HUDEP-2 (cell line): ENCODE measurements around the gene OGT.
A peak's percentile ranks its signal among the peaks of the same experiment; 100 is the strongest.

Experiments used
- DNase-seq, 76 experiments: peaks; one replicate each; lab custom pipeline; 2025; ENCODE audit not compliant: unreplicated experiment in 76 of 76; lab: John Stamatoyannopoulos, UW

Gene OGT

DNA sequence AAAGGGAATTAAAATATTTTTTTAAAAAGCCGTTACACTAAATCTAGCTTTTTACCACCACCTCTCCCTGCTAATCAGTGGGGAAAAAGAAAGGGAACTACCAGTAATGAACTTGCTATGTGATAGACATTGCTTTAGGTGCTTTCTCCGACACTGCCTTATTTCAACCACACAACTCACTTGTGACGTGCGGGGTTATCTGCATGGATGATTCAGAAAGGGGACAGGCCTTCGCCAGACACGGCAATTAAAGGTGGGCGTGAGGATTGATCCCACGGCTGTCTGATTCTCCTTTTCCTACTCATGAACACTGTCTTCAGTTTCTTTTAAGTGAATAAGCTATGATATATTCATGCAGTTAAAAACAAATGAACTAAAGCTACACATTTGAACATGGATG, 86.3 kb downstream of the OGT start:
- DNase-seq, result no peak

DNA sequence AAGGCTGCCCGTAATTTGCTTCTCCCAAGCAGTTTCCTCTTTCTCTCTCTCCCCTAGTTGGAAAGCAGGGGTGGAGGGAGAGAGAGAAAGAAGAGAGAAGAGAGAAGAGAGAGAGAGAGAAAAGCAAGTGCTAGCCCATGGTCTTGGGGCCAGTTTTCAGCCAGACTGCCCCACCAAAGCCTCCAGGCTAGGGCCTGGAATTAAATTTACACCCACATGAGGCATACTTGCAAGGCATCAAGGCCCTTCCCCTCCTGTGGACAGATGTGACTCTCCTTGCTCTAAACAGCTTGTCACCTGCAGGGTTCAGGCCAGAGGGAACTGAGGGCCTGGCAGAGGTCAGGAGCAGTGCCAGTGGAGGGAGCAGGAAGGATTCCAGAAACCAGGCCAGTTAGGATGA, 87.1 kb downstream of the OGT start:
- no peak for DNase-seq

DNA sequence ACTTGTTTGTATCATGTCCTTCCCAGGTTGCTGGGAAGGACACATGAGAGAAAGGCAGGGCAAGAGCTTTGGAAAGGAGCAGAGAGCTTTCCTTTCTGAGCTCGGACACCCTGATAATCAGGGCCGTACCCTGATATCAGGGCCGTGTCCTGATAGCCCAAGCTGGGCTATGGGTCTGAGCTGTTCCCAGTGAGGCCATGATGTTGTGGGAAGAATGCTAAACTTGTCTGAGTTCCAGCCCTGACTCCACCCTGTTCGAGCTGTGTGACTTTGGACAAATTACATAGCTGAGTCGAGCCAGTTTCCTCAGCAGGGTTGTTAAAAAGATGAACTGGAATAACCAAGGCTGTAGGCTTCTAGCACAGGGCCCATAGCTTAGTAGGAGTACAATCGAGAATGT, 88.7 kb downstream of the OGT start:
- DNase-seq, result no peak

DNA sequence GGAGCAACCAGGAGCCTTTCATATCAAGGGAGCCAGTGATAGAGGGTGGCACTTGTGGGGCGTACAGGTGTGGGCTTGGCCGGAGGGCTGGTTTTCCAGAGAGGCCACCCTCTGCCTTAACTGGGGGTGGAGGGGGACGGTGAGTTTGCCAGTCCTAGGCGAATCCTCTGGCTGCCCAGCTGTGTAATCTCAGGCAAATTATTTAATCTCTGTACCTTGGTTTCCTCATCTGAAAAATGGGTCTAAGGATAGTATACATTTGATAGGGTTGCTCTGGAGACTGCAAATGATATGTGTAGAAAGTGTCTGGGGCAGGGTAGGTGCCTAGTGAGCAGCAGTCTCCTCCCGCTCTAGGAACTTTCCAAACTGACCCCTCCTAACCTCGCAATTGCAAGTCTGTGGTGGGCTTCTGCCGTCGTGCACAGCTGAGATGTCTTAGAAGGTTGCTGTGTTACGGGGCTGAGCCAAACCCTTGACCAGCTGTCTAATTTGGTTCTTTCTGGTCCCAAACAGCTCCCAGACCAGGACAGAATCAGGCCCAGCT, 89.2 kb downstream of the OGT start:
- DNase-seq, result no peak

DNA sequence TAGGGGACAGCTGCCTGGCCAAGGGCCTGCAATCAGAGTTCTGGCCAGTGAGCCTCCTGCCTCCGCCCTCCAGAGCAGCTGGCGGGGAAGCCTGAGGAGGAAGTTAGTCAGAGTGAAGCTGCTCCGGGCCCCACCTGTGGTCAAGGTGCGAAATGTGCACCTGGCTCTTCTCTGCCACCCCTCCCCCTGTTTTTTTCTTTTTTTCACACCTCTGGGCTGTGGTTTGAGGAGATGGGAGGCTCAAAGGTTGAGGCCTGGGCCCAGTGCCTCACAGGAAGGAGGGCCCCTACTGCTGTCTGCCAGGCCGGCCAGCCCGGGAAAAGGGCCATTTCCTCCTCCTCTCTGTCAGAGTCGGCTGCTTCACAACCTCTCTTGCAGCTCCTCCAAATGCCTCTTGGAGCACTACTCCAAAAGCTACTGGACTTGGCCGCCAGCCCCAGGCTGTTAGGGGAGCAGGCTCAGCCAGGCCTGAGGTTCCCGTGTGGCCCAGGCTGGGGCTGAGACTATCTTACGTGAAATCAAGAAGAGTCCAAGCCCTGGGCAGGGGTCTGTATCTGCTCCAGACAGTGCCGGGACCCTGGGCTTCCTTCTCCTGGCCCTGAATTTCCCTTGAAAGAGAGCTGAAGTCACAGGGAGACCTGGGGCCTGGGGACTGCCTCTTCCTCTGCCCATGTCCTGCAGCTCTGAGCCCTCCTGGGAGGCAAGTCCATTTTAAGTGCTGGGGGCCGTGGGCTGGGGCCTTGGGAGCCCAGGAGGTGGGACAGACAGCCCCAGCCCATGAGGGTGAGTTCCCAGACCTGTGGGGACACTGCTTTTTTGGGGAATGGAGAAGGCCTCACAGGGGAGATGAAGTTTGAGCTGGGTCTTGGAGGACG, 89.9 kb downstream of the OGT start:
- DNase-seq, result peak in 67 of 76 experiments; percentile 0 to 69 (median 28)

DNA sequence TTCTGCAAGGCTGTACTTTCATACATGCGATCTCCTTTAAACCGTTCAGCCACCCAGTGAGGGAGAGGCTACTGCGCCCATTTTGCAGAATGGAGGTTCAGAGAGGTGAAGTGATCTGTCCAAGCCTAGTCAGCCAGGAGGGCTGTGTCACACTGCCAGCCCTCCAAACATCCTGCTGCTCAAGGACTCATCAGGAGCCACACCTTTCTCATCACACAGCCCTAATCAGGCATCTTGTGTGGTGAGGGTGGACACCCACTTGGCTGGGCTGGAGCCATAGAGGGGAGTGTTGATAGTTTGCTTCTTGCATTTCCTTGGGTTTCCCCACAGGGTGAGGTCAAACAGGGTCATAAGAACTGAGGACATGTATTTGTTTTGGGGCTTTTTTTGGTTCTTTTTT, 90.8 kb downstream of the OGT start:
- DNase-seq, result peak in 68 of 76 experiments; percentile 4 to 77 (median 46)

DNA sequence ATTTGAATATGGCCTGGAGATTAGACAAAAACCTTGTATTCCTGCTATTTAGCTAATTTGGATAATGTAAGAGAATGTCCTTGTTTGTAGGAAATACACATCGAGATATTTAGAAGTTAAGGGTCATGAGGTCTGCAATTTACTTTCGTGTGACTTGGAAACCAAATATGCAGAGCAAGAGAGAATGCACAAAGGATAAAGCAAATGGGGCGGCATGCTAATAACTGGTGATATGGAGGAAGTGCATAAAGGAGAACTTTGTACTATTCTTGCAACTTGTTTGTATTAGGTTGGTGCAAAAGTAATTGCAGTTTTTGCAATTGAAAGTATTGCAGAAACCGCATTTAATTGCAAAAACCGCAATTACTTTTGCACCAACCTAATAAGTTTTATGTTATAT, 92.6 kb downstream of the OGT start:
- DNase-seq, result no peak
